Activated CD4-positive, CD25-positive, alpha-beta regulatory T cell treated with anti-CD3 and anti-CD28 coated beads, Interleukin-2, amount 50 U/mL, for 16 hours (primary cell): ENCODE measurements around the gene TPP1.

Experiments
- DNase-seq: peaks from one replicate; pipeline ENCODE4 v3.0.0-alpha.2; 2020; ENCODE audit warnings: low read depth, low spot score

The TPP1 gene

DNA sequence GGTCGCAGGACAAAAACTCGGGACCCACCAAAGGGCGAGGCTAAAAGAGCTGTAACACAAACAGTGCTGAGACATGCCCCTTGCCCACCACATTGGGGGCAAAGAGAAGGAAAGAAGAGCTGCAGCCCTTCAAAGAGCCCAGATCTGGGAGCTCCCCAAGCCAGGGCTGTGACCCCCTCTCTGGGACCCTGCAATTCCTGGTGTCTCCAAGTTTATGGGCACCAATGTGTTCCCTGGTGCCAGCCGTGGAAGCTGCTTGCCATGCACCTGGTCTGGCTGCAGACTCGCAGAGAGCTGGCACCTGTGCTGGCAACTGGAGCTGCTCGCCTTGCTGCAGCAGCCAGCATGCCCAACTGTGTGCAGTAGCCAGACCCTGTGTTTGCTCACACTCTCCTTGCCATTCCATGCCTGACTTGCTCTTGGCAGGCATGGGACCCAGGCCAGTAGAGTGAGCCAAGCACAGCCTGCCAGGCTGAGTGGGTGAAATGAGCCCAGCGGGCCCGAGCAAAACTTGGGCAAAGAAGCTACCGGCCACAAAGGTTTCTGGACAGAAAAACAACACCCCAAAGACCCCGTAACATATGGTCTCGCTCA, 31.8 kb downstream of the TPP1 start:
- no peak for DNase-seq

DNA sequence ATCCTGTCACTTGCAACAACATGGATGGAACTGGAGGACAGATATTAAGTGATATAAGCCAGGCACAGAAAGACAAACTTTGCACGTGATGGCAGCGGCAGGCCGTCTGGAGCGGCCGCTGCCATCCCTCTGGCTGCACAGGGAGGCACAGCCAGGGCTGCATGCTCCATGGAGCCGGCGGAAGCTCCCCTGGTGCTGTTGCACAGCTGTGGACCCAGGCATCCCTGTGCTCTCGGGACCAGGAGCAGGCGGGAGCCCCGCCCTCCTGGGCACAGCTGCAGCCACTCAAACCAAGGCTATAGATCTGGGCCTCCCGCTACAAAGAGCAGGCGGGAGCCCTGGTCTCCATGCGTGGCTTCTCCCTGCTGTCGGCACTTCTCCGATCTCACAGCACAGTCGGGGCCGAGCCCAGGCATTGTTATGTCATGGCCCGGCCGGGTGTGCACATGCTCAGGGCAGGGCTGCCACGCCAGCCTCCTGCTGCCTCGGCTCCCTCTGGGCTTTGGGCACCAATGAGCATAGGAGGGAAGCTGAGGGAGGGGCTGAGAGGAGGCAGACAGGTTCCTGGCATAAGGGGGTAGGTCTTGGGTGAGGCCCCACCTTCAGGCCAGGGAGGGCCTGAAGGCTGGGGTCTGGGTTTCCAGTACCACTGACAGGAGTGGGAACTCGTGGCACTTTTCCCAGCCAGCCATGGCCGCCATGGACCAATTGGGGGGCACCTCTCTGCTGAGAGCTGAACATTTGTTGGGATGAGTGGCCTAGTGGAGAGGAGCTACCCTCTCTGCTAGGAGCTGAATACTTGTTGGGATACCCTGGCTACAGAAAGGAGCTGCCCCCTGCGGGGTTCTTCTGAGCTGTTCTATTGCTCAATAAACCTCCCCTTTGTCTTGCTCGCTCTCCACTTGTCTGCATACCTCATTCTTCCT, 32.5 kb downstream of the TPP1 start:
- no peak for DNase-seq

DNA sequence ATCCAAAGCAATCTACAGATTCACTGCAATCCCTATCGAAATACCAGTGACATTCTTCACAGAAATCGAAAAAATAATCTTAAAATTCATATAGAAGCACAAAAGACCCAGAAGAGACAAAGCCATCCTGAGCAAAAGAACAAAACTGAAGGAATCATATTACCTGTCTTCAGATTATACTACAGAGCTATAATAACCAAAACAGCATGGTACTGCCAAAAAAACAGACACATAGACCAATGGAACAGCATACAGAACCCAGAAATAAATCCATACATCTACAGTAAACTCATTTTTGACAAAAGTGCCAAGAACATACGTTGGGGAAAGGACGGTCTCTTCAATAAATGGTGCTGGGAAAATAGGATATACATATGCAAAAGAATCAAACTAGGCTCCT, 34.7 kb downstream of the TPP1 start:
- no peak for DNase-seq

DNA sequence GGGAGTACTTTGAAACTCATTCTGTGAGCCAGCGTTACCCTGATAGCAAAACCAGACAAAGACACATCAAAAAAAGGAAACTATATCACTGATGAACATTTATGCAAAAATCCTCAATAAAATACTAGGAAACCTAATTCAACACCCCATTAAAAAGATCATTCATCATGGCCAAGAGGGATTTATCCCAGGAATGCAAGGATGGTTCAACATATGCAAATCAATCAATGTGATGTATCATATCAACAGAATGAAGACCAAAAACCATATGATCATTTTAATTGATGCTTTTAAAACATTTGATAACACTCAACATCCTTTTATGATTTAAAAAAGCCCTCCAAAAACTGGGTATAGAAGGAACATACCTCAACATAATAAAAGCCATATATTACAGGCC, 35.6 kb downstream of the TPP1 start:
- no peak for DNase-seq

DNA sequence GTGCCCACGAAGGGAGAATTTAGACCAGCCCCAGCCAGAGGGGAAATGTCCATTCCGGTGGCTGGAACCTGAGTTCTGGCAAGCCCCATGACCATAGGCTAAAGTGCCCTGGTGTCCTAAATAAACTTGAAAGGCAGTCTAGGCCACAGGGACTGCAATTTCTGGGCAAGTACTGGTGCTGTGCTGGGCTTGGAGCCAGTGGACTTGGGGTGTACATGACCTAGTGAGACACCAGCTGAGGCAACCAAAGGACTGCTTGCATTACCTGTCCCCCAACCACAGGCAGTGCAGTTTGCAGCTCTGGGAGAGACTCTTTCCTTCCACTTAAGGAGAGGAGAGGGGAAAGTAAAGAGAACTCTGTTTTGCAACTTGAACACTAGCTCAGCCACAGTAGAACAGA, 39.5 kb downstream of the TPP1 start:
- no peak for DNase-seq

DNA sequence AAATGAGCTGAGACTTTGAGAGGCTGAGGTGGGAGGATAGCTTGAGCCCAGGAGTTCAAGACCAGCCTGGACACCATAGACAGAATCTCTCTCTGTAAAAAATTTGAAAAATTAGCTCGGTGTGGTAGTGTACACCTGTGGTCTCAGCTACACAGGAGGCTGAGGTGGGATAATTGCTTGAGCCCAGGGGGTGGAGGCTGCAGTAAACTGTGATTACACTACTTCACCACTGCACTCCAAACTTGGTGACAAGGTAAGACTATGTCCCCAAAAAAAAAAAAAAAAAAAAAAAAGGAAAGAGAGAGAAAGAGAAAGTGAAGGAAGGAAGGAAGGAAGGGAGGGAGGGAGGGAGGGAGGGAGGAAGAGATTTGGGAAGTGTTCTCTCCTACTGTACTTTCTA, 41.1 kb downstream of the TPP1 start:
- no peak for DNase-seq

DNA sequence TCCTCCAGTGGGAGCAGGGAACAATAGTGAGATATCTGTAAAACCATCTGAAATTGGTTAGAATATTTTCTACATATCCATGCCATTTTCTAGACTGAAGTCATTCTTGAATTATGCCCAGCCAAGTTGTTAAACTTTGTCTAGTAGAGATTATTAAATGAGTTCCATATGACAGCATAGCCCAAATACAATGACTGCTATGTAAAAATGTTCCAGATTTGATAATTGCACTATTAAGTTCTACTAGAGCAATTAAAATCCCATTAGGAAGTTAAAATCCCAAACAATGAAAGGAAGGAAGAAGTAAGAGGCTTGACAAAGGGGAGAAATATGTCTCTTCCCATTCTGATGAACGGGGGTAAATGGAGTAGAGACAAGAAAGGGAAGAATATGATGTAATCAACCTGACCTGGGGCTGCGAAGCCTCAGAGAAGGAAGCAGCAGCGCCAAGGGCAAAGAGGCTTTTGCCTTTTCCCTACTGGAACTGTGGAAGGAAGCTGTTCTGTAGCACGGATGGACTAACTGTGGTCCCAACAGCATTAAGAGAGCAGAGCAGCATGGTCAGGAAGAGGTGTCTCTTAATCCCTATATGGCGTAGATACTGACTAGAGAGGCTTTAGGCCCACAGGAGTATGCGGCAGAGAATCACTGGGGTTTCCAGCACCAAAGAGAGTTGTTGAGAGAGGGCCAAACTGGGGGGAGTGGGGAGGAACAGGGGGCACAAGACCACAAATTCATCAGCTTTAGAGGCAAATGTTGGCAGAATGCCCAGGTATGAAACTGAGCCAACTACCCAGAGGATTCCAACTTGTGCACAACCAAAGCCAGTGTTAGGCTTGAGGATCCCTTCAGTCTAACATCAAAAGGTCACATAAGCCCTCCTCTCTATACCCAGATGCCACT, 42.5 kb downstream of the TPP1 start:
- no peak for DNase-seq

DNA sequence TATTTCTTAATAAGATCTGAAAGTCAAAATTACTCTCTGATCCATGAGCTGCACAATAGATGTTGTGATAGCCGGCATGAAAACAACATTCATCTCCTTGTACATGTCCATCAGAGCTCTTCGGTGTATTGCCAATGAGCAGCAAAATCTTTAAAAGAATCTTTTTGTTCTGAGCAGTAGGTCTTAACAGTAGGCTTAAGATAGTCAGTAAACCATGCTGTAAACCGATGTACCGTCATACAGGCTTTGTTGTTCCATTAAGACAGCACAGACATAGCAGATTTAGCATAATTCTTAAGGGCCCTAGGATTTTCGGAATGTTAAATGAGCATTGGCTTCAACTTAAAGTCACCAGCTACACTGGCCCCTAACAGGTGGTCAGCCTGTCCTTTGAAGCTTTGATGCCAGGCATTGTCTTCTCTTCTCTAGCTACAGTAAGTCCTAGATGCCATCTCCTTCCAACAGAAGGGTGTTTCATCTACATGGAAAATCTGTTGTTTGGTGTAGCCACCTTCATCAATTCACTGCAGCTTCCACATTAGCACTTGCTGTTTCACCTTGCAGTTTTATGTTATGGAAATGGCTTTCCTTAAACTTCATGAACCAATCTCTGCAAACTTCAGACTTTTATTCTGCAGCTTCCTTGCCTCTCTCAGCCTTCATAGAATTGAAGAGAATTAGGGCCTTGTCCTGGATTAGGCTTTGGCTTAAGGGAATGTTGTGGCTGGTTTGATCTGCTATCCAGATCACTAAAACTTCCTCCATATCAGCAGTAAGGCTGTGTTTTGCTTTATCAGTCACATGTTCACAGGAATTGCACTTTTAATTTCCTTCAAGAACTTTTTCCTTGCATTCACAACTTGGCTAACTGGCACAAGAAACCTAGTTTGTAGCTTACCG, 44.2 kb downstream of the TPP1 start:
- DNase-seq, result no peak

DNA sequence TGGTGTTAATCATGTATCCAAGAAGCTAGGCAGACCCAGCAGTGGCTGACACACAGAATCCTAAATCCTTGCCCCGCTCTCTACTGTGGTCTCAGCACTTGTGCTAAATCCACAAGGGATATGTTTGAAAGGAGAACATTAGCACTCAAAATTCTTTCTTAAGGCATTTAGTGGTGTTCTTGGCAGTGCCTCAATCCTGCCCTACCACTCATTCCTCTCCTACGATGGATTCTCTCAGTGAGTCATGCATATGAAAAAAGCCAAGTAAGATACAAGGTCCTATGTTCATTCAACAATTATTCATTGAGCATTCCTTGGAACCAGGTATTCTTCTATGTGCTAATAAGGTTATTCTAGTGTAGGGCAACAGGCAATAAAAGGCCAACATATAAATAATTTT, 47.0 kb downstream of the TPP1 start:
- no peak for DNase-seq

DNA sequence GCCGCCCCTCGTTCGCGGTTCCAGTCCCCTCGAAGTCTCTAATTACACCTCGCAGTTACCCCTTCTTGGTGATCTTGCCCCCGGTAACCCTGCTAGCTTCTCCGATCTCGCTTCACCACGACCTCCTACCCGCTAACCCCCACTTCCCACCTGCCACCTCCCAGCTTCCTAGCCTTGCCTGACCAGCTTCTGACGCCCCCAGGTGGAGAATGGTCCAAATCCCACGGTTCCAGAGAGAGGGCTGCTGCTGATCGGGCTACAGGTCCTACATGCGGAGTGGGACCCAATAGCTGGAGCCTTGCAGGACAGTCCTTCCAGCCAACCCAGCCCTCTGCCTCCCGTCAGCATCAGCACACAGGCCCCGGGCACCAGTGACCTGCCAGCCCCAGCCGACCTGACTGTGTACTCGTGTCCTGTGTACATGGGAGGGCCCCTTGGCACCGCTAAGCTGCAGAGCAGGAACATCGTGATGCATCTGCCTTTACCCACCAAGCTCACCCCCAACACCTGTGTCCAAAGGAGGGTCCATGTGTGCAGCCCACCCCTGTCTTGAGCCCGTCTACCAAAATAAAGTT, 47.7 kb downstream of the TPP1 start:
- DNase-seq, result no peak

DNA sequence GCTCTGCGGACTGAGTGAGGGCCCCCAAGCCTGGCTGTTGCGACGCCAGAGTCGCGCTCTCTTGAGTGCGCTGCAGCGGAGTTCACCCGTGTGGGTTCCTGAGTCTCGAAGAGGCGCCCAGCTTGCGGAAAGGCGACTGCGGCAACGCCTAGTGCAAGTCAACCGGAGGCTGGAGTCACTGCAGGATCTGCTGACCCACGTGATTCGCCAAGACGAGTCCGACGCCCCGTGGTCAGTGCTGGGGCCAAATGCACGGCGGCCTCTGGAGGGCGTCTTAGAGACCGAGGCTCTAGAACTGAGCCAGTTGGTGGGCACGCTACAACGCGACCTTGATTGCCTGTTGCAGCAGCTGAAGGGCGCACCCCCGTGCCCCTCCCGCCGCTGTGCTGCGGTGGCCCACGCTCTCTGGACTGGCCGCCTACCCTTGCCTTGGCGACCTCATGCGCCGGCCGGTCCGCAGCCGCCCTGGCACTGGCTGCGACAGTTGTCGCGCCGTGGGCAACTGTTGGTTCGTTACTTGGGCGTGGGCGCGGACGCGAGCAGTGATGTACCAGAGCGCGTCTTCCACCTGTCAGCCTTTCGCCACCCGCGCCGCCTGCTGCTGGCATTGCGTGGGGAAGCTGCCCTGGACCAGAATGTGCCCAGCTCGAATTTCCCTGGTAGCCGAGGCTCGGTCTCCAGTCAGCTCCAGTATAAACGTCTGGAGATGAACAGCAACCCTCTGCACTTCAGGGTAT, 48.4 kb downstream of the TPP1 start:
- DNase-seq, result no peak

DNA sequence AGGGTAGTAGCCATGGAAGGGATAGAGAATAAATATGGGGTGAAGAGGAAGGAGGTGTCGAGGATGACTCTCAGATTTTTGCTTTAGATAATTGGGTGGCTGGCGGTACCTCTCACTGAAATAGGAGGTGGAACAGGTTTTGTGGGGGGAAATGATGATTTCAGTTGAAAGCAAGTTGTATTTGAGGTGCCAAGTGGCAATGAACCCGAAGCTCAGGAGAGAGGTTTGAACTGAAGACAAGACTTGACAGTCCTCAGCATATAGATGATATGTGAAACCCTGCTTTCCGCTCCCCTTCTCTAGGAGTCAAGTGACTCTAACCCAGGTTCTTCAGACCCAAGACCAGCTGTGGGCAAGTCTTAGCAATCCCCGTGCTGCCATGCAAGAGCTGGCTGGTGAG, 49.5 kb downstream of the TPP1 start:
- DNase-seq, result no peak

DNA sequence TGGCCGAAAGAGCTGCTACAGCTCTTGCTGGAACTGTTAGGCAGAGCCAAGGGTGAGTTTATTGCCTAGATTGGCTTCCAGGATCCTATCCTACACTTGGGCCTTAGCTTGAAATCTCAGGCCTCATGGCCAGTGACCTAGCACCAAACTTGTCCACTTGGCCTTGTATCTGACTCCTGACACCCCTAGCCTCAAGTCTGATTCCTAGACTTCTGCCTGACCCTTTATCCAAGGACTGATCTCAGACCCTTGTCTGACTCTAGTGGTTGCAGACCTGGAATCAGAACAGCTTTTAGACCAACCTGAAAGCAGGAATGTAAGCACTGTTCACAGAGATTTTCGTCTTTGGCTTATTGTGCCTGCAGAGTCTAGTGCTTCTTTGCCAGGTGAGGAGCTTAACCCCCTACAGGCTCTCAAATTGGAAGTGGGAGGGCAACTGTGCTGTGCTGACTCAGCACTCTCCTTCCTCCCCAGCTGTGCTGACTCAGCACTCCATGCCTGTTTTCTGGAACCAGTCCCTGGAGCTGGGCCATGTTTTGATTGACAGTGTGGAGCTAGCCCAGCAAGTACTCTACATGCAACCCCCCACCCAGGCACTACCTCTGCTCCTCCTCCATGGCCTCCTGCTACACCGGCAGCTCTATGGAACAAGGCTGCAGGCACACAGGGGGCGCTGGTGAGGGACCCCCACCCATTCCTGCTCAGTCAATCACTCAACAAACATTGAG, 50.9 kb downstream of the TPP1 start:
- no peak for DNase-seq

DNA sequence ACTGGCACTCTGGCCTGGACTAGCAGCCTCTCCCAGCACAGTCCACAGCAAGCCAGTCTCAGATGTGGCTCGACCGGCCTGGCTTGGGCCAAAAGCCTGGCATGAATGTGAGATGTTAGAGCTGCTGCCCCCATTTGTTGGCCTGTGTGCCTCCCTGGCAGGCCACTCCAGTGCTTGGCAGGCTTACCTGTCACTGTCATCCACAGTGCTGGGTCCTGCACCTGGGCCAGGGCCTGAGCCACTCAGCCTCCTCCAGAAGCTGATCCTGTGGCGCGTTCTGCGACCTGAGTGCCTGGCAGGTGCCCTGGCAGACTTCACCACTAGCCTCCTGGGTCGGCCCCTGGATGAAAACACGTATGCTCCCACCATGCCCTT, 51.9 kb downstream of the TPP1 start:
- no peak for DNase-seq

DNA sequence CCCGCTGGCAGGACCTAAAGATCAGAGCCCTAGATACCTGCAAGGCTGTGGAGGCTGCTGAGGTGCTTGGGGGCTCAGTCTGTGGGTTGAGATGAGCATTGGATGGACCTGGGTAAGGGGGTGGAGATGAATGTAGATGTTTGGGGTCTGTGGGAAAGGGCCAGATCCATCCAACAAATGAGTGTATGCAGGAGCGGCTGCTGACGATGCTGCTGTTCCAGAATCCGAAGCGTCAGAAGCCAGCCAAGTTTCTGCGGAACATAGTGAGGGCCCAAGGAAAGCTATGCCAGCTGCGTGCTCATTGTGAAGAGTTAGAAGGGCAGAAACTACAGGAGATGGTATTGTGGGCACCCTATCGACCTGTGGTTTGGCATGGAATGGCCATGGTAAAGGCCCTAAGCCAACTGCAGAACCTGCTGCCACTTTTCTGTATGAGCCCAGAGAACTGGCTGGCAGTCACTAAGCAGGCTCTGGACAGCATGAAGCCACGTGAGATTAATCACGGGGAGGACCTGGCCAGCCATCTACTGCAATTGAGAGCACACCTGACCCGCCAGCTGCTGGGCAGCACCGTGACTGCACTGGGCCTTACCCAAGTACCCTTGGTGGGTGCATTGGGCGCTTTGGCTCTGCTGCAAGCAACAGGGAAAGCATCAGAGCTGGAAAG, 52.4 kb downstream of the TPP1 start:
- DNase-seq, result no peak

DNA sequence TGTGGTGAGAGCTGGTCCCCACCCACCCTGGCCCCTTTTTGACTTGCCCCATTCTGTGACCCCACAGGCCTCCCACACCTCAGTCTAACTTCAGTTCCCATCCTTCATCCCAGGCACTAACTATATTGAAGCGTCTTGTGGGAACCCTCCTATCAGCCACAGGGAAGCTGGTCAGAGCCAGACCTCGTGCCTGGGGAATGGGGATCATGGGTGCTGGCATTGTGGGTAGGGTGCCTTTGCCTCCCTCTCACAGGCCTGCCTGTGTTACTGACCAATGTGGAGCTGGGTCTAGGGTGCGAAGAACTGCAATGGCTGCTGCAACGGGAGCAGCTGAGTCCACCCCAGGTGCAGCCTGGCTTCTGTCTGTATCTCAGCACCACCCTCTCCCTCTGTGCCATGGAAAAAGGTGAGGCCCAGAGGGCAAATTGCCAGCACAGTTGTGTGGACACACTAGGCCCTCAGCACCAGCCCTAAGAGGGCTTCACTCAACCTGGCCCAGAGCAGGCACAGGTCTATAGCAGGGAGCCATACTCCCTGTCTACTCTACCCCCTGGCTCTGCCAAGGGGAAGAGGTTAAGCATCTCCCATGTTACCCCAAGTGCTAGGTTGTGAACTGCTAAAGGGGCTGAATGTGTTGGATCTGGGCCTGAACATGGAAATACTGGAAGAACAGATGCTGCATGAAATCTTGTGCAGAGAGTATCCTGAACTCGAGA, 53.1 kb downstream of the TPP1 start:
- no peak for DNase-seq

DNA sequence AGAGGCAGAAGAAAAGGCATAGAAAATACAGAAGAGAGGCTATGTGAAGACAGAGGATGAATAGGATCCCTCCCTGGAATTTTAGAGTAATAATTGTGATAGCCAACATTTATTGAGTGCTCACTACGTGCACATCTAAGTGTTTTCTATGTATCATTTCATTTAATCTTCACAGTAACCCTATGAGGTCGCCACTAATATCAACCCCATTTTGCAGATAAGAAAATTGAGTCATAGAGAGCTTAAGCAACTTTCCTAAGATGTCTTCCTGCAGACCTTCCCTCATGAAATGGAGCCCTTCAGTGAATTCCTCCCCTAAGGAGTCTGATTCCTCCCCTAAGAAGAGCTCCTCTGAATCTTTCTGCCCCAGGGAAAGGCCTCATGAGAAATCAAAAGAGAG, 53.9 kb downstream of the TPP1 start:
- no peak for DNase-seq

DNA sequence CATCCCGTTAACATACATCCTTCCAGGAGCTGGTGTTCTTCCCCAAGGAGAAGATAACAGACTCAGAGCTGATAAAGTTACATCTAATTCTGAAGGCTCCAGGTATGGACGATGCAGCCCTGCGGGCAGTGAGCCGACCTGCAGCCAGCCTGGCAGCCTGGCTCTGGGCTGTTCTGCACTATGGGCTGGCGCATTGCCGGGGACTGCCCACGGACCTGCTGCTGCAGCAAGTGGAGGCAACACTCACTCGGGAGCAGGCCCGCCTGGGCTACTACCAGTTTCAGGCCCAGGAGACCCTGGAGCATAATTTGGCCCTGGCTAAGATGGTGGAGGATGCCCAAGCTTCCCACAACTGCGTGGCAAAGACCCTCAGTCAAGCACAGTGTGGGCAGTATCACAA, 55.6 kb downstream of the TPP1 start:
- no peak for DNase-seq
